Chondrocyte (in vitro differentiated cells): Measurements from ENCODE around the gene CCDC136. TPM values are rescaled to one million over a fixed set of nuclear protein-coding genes. Genes with fewer than 3 reads are reported as not detected.

Source experiments
- DNase-seq: peaks from one replicate; pipeline ENCODE4 v3.0.0; 2021; ENCODE audit warnings: mixed read lengths, low spot score
- H3K27ac Mint-ChIP-seq: one replicate; pipeline ENCODE4 v1.8.0; 2021; ENCODE audit warnings: mild to moderate bottlenecking, moderate library complexity, mixed read lengths; ENCODE audit not compliant: unreplicated experiment
- H3K27me3 Mint-ChIP-seq: 2 replicates; pipeline ENCODE4 v1.8.0; 2021; ENCODE audit warnings: low read depth, mixed read lengths
- H3K36me3 Mint-ChIP-seq: 2 replicates; pipeline ENCODE4 v1.8.0; 2021; ENCODE audit warnings: low read depth, mixed read lengths
- H3K4me1 Mint-ChIP-seq: 2 replicates; pipeline ENCODE4 v1.8.0; 2021; ENCODE audit warnings: low read depth, mild to moderate bottlenecking, mixed read lengths
- H3K4me3 Mint-ChIP-seq: one replicate; pipeline ENCODE4 v1.8.0; 2021; ENCODE audit warnings: mild to moderate bottlenecking, moderate library complexity, mixed read lengths; ENCODE audit not compliant: unreplicated experiment
- H3K9me3 Mint-ChIP-seq: 2 replicates; pipeline ENCODE4 v1.8.0; 2021; ENCODE audit warnings: low read depth, mixed read lengths
- total RNA-seq: library from RNA; stranded (reverse); gene quantifications from 3 replicates; pipeline ENCODE4 v1.2.1, GENCODE V29; 2021
- TF ChIP-seq, protein P1 (sequence below): fragments of 200-600 bp; sonication (generic); IDR thresholded peaks from 2 replicates; pipeline ENCODE4 v1.5.0; 2021; ENCODE audit warnings: antibody characterized with exemption, mild to moderate bottlenecking, moderate library complexity

The CCDC136 gene
- total RNA-seq, 1 donor from 2014 or later, result 8.5 TPM

DNA sequence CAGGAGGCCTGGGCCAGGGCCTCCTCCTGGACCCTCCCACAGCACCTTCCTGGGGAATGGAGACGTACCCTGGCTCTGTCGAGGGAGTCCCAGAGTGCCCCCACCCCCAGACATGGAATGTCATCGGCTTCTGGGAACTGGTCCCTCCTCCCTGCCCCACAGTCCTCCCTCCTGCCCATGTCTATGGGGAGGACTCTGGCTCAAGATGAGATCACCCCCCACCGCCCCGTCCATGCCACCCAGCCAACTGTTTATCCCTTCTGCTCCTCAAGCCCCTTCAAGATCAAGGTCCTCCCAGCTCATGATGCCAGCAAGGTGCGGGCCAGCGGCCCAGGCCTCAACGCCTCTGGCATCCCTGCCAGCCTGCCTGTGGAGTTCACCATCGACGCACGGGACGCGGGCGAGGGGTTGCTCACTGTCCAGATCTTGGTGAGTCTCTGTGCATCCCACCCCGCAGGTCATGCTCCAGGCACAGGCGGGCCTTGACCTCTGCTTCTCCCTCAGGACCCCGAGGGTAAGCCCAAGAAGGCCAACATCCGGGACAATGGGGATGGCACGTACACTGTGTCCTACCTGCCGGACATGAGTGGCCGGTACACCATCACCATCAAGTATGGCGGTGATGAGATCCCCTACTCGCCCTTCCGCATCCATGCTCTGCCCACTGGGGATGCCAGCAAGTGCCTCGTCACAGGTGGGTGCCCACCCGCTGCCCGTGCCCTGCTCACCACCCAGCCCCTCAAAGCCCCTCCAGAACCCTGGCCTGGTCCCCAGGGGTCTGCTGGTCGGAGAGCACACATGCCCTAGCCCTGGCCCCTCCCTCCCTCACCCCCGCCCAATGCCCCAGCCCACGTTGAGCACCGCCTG lies 56.8 kb downstream of the CCDC136 start:
- Mint-ChIP-seq H3K4me3 (no peak overlapping the region), H3K4me1 (no peaks in the 10 kb centered on the region), H3K36me3 (peaks cover 46% of the 10 kb centered on the region), H3K27me3 (no peaks in the 10 kb centered on the region), H3K27ac (no peak overlapping the region), H3K9me3 (no peaks in the 10 kb centered on the region)
- no peak for DNase-seq
- TF ChIP-seq, protein P1, sequence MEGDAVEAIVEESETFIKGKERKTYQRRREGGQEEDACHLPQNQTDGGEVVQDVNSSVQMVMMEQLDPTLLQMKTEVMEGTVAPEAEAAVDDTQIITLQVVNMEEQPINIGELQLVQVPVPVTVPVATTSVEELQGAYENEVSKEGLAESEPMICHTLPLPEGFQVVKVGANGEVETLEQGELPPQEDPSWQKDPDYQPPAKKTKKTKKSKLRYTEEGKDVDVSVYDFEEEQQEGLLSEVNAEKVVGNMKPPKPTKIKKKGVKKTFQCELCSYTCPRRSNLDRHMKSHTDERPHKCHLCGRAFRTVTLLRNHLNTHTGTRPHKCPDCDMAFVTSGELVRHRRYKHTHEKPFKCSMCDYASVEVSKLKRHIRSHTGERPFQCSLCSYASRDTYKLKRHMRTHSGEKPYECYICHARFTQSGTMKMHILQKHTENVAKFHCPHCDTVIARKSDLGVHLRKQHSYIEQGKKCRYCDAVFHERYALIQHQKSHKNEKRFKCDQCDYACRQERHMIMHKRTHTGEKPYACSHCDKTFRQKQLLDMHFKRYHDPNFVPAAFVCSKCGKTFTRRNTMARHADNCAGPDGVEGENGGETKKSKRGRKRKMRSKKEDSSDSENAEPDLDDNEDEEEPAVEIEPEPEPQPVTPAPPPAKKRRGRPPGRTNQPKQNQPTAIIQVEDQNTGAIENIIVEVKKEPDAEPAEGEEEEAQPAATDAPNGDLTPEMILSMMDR, result no peak

DNA sequence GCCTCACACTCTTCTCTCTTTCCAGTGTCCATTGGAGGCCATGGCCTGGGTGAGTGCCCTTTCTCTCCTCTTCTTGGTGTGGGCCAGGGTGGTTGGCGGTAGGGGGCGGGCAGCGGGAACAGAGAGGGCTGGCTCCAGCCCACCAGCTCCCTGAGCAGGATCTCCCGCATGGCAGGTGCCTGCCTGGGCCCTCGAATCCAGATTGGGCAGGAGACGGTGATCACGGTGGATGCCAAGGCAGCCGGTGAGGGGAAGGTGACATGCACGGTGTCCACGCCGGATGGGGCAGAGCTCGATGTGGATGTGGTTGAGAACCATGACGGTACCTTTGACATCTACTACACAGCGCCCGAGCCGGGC lies 57.4 kb downstream of the CCDC136 start:
- H3K4me1 Mint-ChIP-seq, result no peaks in the 10 kb centered on the region
- H3K27me3 Mint-ChIP-seq, result no peaks in the 10 kb centered on the region
- TF ChIP-seq, protein P1, result no peak
- peaks cover 44% of the 10 kb centered on the region for H3K36me3 Mint-ChIP-seq
- no peak for DNase-seq
- H3K4me3 Mint-ChIP-seq, result no peak overlapping the region
- H3K27ac Mint-ChIP-seq, result no peak overlapping the region
- H3K9me3 Mint-ChIP-seq, result no peaks in the 10 kb centered on the region

DNA sequence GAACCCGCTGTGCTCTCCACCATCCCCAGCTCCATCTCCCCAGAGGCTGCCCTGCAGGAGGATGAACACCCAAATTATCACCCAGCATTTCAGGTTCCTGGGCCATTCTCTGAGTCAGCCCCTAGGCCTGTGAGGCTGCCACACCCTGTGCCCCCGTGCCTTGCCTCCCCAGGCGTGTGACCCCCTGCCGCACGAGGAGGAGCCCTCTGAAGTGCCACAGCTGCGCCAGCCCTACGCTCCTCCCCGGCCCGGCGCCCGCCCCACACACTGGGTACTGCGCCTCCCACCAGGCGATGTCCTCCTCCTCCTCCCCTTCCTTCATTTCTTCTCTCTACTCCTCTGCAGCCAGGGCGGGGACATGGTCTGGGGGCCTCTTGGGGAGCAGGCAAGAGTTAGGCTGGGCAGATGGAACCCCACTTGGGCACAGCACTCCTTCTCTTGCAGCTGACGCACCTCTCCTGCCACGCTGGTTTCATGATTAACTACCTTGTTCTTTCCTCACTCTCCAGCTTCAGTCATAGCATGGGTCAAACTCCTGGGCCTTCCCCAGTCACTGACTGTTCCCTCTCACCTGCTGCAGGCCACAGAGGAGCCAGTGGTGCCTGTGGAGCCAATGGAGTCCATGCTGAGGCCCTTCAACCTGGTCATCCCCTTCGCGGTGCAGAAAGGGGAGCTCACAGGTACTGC lies 58.2 kb downstream of the CCDC136 start:
- Mint-ChIP-seq H3K4me3 (no peak overlapping the region), H3K27me3 (no peaks in the 10 kb centered on the region), H3K9me3 (no peaks in the 10 kb centered on the region), H3K4me1 (no peaks in the 10 kb centered on the region), H3K27ac (no peak overlapping the region), H3K36me3 (peaks cover 39% of the 10 kb centered on the region)
- TF ChIP-seq, protein P1, result no peak
- no peak for DNase-seq

DNA sequence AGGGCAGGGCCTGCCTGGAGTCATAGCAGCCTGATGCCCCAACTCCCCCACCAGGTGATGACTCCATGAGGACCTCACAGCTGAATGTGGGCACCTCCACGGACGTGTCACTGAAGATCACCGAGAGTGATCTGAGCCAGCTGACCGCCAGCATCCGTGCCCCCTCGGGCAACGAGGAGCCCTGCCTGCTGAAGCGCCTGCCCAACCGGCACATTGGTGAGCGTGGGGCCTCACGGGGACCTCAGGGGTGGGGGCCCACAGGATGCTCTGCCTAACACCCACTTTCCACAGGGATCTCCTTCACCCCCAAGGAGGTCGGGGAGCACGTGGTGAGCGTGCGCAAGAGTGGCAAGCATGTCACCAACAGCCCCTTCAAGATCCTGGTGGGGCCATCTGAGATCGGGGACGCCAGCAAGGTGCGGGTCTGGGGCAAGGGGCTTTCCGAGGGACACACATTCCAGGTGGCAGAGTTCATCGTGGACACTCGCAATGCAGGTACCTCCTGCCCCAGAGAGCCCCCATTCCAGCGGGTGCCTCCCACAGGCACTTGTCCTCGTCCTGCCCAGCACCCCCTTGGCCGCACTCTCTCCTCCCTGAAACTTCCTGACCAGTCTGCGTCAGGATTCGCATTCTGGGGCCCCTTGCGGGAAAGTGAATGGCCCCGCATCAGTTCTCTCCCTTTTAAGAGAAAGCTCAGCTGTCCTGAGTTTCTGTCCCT lies 60.9 kb downstream of the CCDC136 start:
- Mint-ChIP-seq H3K9me3 (no peaks in the 10 kb centered on the region), H3K36me3 (peaks cover 41% of the 10 kb centered on the region), H3K4me3 (no peak overlapping the region), H3K4me1 (no peaks in the 10 kb centered on the region), H3K27me3 (no peaks in the 10 kb centered on the region), H3K27ac (no peak overlapping the region)
- TF ChIP-seq, protein P1, result no peak
- DNase-seq, result no peak

DNA sequence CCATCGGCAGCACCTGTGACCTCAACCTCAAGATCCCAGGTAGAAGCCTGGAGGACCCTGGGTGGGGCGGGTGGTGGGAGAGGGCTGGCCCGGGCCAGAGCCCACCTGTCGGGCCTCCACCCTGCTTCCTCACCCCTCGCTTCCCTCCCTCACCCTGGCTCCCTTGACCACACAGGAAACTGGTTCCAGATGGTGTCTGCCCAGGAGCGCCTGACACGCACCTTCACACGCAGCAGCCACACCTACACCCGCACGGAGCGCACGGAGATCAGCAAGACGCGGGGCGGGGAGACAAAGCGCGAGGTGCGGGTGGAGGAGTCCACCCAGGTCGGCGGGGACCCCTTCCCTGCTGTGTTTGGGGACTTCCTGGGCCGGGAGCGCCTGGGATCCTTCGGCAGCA lies 62.0 kb downstream of the CCDC136 start:
- no peak for DNase-seq
- Mint-ChIP-seq H3K27me3 (no peaks in the 10 kb centered on the region), H3K27ac (no peak overlapping the region), H3K4me1 (no peaks in the 10 kb centered on the region), H3K4me3 (no peak overlapping the region), H3K9me3 (no peaks in the 10 kb centered on the region), H3K36me3 (peaks cover 38% of the 10 kb centered on the region)
- TF ChIP-seq, protein P1, result no peak
